ENCODE measurements around the gene ZFR2.

ZFR2 gene

DNA sequence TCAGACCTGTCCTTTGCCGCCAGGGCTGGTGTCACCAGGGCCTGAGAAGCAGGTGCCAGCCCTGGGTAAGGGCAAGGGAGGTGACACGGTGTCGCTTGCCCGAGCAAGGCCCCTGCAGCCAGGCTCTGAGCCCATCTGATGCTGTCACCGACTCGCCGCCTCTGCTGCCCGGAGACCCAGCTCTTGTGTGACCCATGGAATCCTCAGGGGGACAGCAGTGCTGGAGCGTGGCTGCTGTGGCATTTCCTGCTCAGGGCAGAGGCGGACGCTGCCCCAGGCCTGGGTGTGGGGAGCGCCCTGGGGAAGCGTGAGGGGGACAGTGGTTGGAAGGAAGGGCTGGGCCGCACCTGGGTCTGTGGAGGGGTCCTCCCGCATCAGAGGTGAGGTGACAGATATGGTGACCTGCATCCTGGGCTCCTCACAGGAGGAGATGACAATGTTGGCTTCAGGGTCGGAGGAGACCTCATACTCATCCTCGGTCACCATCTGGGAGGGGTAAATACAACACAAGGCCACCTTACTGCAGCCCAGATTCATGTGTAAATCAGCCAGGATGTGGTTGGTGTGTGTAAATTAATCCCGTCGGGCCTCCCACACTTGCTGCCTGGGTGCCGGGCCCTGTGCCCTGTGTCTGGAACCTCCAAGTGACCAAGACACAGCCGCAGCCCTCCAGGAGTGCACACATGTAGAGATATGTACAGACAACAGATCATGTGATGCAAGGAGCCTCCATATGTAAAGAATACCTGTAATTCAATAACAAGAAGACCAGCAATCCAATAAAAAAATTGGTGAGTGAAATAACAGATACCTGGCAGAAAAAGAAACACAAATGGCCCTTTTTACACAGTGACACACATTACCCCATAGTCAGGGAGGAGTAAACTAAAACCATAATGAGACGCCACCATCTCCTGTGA, 55.1 kb downstream of the ZFR2 start:
- Histone ChIP-seq H3K36me3 (ENCODE audit: control insufficient read depth, insufficient read depth, low read length) (no peaks in the 10 kb centered on the region), H3K4me1 (ENCODE audit: control insufficient read depth, insufficient read depth, low read length, poor library complexity, severe bottlenecking) (peaks cover 13% of the 10 kb centered on the region), H3K27ac (ENCODE audit: low read depth, low read length, severe bottlenecking) (no peak overlapping the region), H3K4me3 (ENCODE audit: extremely low read depth, insufficient read depth, low read length, poor library complexity, severe bottlenecking) (no peak overlapping the region), H3K9me3 (ENCODE audit: control insufficient read depth, low read length) (no peaks in the 10 kb centered on the region)
- 94 to 98% methylated on average over 18 of the region's 22 CpGs for WGBS, 2 experiments (ENCODE audit: insufficient coverage in 2 of 2)

DNA sequence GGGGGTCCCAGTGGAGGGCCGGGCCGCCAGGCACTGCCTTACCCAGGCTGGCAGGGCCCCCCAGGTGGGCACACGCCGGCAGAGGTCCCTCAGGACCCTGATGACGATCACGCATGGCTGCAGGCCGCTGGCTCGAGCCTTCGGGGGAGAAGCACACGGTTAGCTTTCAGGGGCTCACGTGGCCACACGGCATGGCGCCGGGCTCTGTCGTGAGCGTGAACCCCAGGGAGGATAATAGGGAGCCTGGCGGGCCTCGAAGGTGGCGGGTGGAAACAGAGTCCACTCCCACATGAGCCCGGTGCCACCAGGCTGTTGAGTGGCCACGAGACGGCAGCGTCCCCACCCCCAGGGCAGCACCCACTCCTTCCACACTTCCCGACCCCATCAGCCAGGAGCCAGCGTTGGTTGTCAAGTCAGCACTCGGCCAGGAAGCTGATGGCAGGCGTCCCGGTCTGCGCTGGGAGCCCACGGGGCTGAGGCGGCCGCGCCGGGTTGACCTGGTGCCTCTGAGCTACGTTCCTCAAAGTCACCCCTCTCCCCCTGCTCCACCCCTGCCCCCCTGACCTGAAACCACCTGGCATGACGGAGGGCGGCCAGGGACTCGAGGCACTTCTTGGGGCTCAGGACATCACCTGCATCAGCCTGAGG, 58.0 kb downstream of the ZFR2 start:
- no peaks in the 10 kb centered on the region for H3K9me3 ChIP-seq (ENCODE audit: control insufficient read depth, low read length)
- H3K4me3 ChIP-seq (ENCODE audit: extremely low read depth, insufficient read depth, low read length, poor library complexity, severe bottlenecking), result no peak overlapping the region
- 92% methylated on average over 28 to 38 of the region's 38 CpGs for WGBS, 2 experiments (ENCODE audit: insufficient coverage in 2 of 2)
- no peak overlapping the region for H3K27ac ChIP-seq (ENCODE audit: low read depth, low read length, severe bottlenecking)
- H3K36me3 ChIP-seq (ENCODE audit: control insufficient read depth, insufficient read depth, low read length), result no peaks in the 10 kb centered on the region
- H3K4me1 ChIP-seq (ENCODE audit: control insufficient read depth, insufficient read depth, low read length, poor library complexity, severe bottlenecking), result peaks cover 9% of the 10 kb centered on the region

DNA sequence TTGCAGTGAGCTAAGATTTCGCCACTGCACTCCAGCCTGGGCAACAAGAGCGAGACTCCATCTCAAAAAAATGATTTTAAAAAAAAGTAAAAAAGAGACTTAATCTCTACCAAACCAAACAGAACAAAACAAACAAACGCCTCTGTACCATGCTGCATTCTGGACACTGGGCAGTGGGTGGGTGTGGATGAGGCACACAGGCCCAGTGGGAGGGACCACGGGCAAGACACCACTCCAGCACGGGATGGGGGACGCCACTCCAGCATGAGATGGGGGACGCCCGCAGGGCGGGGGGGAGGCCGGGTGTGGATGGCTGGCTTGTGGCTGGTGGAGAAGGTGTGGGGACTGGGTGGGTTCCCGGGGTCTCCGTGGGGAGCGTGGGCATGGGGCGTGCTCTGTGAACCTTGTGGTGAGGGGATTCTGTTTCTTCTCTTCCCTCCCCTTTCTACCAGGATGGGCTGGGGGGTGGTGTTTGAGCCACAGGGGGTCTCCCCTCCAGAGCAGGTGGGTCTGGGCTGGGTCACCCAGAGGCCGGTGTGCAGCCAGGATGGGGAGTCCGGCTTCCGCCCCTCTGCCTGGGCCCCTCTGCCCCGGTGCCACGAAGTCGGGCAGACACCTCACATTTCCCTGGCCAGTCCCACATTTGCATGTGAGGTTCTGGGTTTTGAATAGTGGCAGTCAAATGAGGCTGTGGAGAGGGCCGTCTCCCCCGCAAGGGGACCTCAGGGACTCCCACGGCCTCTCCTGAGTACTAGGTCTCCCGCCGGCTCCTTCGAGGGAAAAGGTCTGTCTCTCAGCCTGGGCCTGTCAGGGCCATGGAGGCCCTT, 58.7 kb downstream of the ZFR2 start:
- no peaks in the 10 kb centered on the region for H3K36me3 ChIP-seq (ENCODE audit: control insufficient read depth, insufficient read depth, low read length)
- H3K27ac ChIP-seq (ENCODE audit: low read depth, low read length, severe bottlenecking), result no peak overlapping the region
- WGBS, 2 experiments (ENCODE audit: insufficient coverage in 2 of 2), result 94 to 98% methylated on average over 10 to 19 of the region's 26 CpGs
- H3K4me3 ChIP-seq (ENCODE audit: extremely low read depth, insufficient read depth, low read length, poor library complexity, severe bottlenecking), result no peak overlapping the region
- no peaks in the 10 kb centered on the region for H3K9me3 ChIP-seq (ENCODE audit: control insufficient read depth, low read length)
- peaks cover 9% of the 10 kb centered on the region for H3K4me1 ChIP-seq (ENCODE audit: control insufficient read depth, insufficient read depth, low read length, poor library complexity, severe bottlenecking)

DNA sequence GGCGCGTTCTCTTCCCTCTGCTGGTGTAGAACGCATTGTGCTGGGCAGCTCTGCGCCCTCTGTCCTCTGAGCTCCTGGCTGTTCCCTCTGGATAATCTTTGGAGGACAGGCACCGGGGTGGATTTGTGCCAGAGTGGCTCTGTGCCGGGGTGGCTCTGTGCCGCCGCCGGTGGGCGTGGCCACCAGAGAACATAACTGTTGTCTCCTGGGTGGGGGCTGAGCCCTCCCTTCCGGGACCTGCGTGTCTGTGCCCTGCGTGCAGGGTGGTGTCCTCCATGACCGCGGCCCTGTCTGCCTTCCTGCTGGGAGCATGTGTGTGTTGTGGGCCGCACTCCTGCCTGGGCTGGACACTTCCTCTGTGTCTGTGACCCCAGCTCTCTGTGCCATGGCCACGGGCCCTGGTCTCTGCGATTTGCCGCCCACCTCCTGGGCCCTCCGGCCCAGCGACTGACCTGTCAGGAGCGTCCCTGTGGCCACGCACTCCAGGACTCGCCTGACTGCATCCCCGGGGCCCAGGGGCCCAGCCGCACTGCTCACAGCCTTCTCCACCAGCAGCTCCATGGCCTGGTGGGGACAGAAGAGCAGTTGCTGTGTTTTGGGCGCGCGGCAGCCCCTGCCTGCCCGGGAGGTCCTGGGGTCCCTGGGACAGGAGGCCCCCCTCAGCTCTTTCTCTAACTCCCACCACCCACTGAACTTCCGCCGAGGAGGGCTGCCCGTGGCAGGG, 60.3 kb downstream of the ZFR2 start:
- Histone ChIP-seq H3K36me3 (ENCODE audit: control insufficient read depth, insufficient read depth, low read length) (no peaks in the 10 kb centered on the region), H3K9me3 (ENCODE audit: control insufficient read depth, low read length) (no peaks in the 10 kb centered on the region), H3K4me1 (ENCODE audit: control insufficient read depth, insufficient read depth, low read length, poor library complexity, severe bottlenecking) (peaks cover 9% of the 10 kb centered on the region), H3K27ac (ENCODE audit: low read depth, low read length, severe bottlenecking) (no peak overlapping the region), H3K4me3 (ENCODE audit: extremely low read depth, insufficient read depth, low read length, poor library complexity, severe bottlenecking) (no peak overlapping the region)
- 92 to 94% methylated on average over 23 to 31 of the region's 33 CpGs for WGBS, 2 experiments (ENCODE audit: insufficient coverage in 2 of 2)

DNA sequence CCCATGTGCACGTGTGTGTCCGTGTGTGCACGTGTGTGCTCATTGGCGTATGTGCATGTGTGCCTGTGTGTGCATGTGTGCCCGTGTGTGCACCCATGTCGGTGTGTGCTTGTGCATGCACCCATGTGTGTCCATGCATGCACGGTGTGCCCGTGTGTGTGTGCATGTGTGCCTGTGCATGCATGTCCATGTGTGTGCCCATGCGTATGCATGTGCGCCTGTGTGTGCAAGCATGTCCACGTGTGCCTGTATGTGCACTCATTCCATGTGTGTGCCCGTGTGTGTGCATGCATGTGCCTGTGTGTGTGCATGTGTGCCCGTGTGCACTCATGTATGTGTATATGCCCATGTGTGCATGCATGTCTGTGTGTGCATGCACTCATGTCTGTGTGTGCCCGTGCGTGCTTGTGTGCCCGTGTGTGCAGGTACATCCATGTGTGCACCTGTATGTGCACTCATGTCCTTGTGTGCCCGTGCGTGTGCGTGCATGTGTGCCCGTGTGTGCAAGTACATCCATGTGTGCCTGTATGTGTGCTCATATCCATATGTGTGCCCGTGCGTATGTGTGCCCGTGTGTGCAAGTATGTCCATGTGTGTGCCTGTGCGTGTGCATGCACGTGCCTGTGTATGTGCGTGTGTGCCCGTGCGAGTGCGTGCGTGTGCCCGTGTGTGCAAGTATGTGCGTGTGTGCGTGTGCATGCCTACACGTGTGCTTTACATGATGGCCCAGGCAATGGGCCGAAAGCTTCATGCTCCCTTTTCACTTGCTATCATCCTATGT, 61.1 kb downstream of the ZFR2 start:
- Histone ChIP-seq H3K9me3 (ENCODE audit: control insufficient read depth, low read length) (no peaks in the 10 kb centered on the region), H3K4me3 (ENCODE audit: extremely low read depth, insufficient read depth, low read length, poor library complexity, severe bottlenecking) (no peak overlapping the region)
- WGBS, 2 experiments (ENCODE audit: insufficient coverage in 2 of 2), result 95 to 96% methylated on average over 35 of the region's 35 CpGs

DNA sequence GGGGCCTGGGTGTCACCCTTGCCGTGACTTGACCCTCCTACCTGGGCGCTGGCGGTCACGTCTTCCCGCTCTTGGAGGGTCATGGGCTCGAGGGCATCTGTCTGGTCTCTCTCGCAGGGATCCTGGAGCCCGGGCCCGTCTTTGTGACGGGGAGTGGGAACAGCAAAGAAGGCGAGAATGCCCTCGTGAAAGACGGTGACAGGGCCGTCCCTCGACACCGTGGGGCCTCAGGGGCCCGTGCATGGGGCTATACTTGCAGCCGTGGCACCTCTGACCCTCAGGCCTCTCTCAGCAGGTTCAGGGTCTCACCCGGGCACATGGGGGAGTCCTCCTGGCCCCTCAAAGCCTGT, 61.7 kb downstream of the ZFR2 start:
- H3K36me3 ChIP-seq (ENCODE audit: control insufficient read depth, insufficient read depth, low read length), result no peaks in the 10 kb centered on the region
- peaks cover under 1% of the 10 kb centered on the region for H3K4me1 ChIP-seq (ENCODE audit: control insufficient read depth, insufficient read depth, low read length, poor library complexity, severe bottlenecking)
- 89% methylated on average over 19 of the region's 19 CpGs for WGBS, 2 experiments (ENCODE audit: insufficient coverage in 2 of 2)
- H3K9me3 ChIP-seq (ENCODE audit: control insufficient read depth, low read length), result no peaks in the 10 kb centered on the region
- no peak overlapping the region for H3K4me3 ChIP-seq (ENCODE audit: extremely low read depth, insufficient read depth, low read length, poor library complexity, severe bottlenecking)
- no peak overlapping the region for H3K27ac ChIP-seq (ENCODE audit: low read depth, low read length, severe bottlenecking)

More for the DNA sequence above, 61.1 kb downstream of the ZFR2 start:
- H3K27ac ChIP-seq (ENCODE audit: low read depth, low read length, severe bottlenecking), result no peak overlapping the region
- H3K4me1 ChIP-seq (ENCODE audit: control insufficient read depth, insufficient read depth, low read length, poor library complexity, severe bottlenecking), result peaks cover 5% of the 10 kb centered on the region
- no peaks in the 10 kb centered on the region for H3K36me3 ChIP-seq (ENCODE audit: control insufficient read depth, insufficient read depth, low read length)

DNA sequence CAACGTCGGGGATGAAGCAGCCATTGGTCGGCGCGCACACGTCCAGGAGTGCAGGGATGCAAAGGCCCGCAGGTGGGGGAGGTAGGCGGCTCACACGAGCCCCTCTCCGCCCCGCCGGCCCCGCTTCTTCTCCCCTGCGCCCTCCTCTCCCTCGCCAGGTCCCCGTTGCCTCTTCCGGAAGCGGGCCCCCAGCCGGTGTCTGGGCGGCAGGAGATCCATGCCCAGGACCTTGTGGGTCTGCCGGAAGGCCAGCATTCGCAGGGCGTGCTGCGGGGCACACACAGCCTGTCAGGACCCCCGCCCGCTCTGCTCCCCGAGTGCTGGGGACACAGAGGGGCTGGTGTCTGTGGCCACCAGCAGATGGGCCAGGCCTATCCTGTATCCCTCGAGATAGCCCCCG, 63.0 kb downstream of the ZFR2 start:
- Histone ChIP-seq H3K36me3 (ENCODE audit: control insufficient read depth, insufficient read depth, low read length) (no peaks in the 10 kb centered on the region), H3K9me3 (ENCODE audit: control insufficient read depth, low read length) (no peaks in the 10 kb centered on the region), H3K4me3 (ENCODE audit: extremely low read depth, insufficient read depth, low read length, poor library complexity, severe bottlenecking) (no peak overlapping the region), H3K27ac (ENCODE audit: low read depth, low read length, severe bottlenecking) (no peak overlapping the region), H3K4me1 (ENCODE audit: control insufficient read depth, insufficient read depth, low read length, poor library complexity, severe bottlenecking) (no peaks in the 10 kb centered on the region)
- WGBS, 2 experiments (ENCODE audit: insufficient coverage in 2 of 2), result 93 to 95% methylated on average over 23 to 29 of the region's 29 CpGs

DNA sequence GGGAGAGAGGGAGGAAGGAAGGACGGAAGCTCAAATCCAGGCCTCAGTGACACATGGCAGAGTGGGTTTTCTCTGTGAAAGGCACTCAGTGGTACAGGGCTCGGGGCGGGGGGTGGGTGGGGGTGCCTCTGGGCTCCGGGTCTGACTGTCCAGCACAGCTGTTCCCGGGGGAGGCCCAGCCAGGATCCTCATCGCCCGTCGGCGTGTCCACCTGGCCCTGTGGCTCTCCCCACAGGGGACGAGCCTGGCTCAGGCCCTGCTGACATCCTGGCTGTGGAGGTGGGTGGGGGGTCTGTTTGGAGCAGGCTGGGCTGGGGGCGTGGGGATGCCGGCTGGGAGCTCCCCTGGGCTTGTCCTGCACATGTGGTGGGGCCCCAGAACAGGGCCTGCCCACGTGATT, 64.4 kb downstream of the ZFR2 start:
- 85 to 88% methylated on average over 6 to 12 of the region's 13 CpGs for WGBS, 2 experiments (ENCODE audit: insufficient coverage in 2 of 2)
- H3K36me3 ChIP-seq (ENCODE audit: control insufficient read depth, insufficient read depth, low read length), result no peaks in the 10 kb centered on the region
- no peak overlapping the region for H3K27ac ChIP-seq (ENCODE audit: low read depth, low read length, severe bottlenecking)
- H3K9me3 ChIP-seq (ENCODE audit: control insufficient read depth, low read length), result no peaks in the 10 kb centered on the region
- H3K4me3 ChIP-seq (ENCODE audit: extremely low read depth, insufficient read depth, low read length, poor library complexity, severe bottlenecking), result no peak overlapping the region
- H3K4me1 ChIP-seq (ENCODE audit: control insufficient read depth, insufficient read depth, low read length, poor library complexity, severe bottlenecking), result no peaks in the 10 kb centered on the region

DNA sequence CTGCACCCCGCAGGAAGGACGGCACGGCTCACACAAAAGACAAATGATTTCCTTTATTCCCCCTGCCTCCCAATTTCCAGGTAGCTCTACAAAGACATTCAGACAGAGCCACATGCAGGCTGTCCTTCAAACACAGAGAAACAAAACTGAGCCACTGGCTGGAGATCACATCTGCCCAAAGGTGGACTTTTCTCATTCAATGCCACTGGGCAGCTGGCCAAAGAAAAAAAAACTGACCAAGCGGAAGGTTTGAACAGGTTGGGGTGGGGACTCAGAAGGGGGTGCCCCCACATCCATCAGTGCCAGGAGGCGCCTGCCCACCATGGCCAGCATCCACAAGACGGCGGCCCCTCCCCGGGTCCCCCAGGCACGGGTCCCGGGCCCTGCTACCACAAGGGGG, 64.9 kb downstream of the ZFR2 start:
- 94 to 99% methylated on average over 9 to 10 of the region's 10 CpGs for WGBS, 2 experiments (ENCODE audit: insufficient coverage in 2 of 2)
- H3K36me3 ChIP-seq (ENCODE audit: control insufficient read depth, insufficient read depth, low read length), result no peaks in the 10 kb centered on the region
- no peaks in the 10 kb centered on the region for H3K9me3 ChIP-seq (ENCODE audit: control insufficient read depth, low read length)
- H3K4me1 ChIP-seq (ENCODE audit: control insufficient read depth, insufficient read depth, low read length, poor library complexity, severe bottlenecking), result no peaks in the 10 kb centered on the region
- no peak overlapping the region for H3K4me3 ChIP-seq (ENCODE audit: extremely low read depth, insufficient read depth, low read length, poor library complexity, severe bottlenecking)
- no peak overlapping the region for H3K27ac ChIP-seq (ENCODE audit: low read depth, low read length, severe bottlenecking)

Measured in mesodermal cell (in vitro differentiated cells).